Activated CD4-positive, alpha-beta T cell treated with anti-CD3 and anti-CD28 coated beads for 24 hours (primary cell): Measurements from ENCODE around the gene CAPN2.

Experiments
- DNase-seq, 2 donors: peaks; one replicate each; pipeline ENCODE4 v3.0.0-alpha.2; 2020; ENCODE audit warnings: low read depth in 2 of 2

Gene CAPN2

GRCh38 chr1:223758734-223759133, 46.4 kb downstream of the CAPN2 start:
- DNase-seq = no peak

GRCh38 chr1:223759273-223759672, 46.9 kb downstream of the CAPN2 start:
- no peak for DNase-seq

DNA sequence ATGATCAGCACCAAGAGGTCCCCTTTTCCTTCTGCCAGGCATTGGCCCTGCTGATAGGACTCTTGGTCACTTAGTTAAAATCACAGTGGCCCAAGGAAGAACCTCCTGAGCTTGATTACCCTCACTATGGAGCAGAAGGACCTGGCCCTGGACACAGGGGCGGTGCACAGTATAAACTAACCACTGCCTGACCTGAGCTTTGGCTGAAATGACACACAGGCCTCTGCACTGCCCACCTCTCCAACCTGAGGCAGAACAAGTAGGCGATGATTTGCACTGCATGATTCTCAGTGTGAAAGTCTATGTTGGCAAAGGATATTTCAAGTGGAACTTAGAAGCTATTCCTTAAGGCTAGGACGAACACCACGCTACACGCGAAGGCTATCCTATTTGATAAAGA, 48.5 kb downstream of the CAPN2 start:
- DNase-seq = no peak

- no peak for DNase-seq
Measured at GRCh38 chr1:223761411-223761810, 49.1 kb downstream of the CAPN2 start.

GRCh38 chr1:223763251-223763650, 50.9 kb downstream of the CAPN2 start:
- no peak for DNase-seq

GRCh38 chr1:223763881-223764280, 51.5 kb downstream of the CAPN2 start:
- no peak for DNase-seq

- DNase-seq = no peak
Measured at GRCh38 chr1:223765036-223765718, 52.8 kb downstream of the CAPN2 start.

- DNase-seq = no peak
Measured at GRCh38 chr1:223765719-223766340, 53.5 kb downstream of the CAPN2 start.

GRCh38 chr1:223770621-223771315, 58.4 kb downstream of the CAPN2 start:
- no peak for DNase-seq

DNA sequence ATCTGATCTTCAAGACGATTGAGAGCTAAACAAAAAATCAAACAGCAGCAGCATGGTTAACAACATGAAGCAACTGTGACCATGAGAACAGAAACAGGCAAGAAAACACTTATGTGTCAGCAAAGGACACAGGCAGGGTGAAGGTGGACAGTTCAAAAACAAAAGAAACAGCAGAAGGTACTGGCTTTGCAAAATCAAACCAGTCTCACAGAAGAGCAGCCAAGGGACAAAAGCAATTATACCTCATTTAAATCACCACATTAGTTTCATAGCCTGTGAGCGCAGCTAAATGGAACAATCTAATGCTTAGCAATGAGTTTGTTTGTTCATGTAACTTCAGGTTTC, 59.1 kb downstream of the CAPN2 start:
- DNase-seq = no peak

DNA sequence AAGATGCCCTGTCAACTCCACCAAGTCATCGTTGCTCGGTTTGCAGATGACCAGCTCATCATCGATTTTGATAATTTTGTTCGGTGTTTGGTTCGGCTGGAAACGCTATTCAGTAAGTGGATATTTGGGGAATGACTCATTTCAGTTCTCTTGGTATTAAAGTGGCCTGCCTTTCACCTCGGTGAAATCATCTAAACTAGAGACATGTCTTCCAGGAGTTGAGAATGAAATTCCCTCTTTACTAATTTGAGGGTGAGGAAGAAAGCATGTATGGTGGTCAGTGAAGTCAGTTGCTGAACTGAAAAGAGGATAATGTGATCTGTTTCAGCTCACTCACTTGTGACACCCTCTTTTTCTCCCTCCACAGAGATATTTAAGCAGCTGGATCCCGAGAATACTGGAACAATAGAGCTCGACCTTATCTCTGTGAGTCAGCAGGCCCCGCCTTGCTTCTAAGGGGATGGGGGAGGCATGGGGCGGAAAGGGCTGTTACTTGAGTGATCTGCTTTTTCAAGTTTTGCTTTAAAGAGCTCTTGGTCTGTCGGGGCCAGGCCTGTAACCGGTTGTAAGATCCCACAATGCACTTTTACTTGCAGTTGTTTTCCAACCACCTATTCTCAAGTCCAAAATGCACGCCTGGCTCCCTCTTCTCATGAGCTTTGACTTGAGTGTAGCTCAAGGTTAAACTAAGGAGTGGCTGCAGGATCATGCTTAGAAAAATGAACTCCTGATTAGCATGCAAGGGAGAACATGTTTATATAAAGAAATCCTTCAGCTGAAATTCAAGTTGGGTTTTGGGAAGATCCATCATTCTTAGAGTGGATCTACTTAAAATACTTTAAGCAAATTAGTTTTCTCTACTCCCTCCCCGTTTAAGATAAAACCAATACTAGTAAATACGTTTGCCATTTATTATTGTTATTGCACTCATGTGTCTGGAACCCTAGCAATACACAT, 59.8 kb downstream of the CAPN2 start:
- DNase-seq = no peak

GRCh38 chr1:223772771-223773160, 60.4 kb downstream of the CAPN2 start:
- DNase-seq = no peak

GRCh38 chr1:223774134-223774814, 61.9 kb downstream of the CAPN2 start:
- DNase-seq = no peak

DNA sequence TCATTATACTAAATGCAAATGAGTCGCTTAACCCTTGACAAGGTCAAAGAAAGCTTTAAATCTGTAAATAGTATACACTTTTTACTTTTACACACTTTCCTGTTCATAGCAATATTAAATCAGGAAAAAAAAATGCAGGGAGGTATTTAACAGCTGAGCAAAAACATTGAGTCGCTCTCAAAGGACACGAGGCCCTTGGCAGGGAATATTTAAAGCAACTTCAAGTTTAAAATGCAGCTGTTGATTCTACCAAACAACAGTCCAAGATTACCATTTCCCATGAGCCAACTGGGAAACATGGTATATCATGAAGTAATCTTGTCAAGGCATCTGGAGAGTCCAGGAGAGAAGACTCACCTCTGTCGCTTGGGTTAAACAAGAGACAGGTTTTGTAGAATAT, 62.7 kb downstream of the CAPN2 start:
- DNase-seq = no peak

GRCh38 chr1:223775711-223776074, 63.4 kb downstream of the CAPN2 start:
- no peak for DNase-seq

DNA sequence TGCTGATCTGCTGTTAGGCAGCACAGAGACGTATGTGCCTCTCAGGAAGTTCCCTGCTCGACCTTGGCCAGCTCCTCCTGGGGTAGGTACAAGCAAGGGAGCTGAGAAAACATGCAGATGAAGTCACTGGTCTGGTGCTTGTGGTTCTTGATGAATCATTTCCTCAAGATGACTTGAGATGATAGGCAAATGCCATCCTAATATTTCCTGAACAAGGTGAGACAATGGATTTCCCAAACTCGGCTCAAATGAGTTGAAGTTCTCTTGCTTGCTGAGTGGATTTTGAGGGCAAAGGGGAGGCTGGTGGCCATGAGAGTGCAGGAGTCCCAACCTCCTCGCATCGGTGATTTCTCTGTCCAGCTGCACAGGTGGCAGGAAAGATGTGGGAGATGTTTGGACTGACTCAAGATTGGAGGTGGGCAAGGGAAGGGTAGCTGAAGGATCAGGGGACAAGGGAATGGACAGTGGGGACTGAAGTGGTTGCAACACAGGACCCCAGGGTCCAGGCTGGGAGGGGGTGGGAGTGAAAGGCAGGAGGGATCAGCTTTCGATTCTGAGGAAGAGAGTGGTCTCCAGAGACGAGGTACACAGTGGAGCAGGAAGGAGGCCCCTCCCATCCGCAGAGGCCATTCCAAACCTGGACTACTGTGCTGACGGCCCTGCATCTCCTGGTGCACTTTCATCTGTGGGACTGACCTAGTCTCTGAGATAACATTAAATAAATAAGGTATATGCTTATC, 63.9 kb downstream of the CAPN2 start:
- DNase-seq = peak; percentile 13 to 19

DNA sequence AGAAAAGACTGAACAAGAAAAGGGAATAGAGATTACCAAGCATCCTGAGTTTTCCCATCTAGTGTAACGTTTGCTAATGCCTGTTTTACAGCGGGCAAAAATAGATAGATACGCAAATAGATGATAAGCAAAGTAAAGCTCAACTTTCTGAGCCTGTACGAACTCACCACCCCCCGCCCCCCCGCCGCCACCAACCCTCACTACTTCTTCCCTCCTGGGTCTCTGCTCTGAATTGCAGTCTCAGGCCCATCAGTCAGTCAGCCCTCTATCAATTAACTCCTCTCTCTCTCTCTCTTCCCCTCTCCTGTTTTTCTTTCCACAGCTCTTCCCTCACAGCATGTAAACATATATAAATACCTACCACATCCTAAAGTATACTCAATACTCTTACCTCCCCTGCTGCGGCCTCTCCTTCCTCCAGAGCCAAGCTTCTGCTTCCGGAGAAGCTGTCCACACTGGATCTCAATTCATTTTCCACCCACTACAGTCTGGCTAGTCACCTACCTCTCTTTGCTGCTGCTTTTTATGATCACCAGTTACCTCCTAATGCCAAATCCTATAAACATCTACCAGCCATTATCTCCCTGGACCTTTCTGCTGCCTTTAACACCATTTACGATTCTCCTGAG, 64.6 kb downstream of the CAPN2 start:
- DNase-seq = no peak

GRCh38 chr1:223780318-223780717, 68.0 kb downstream of the CAPN2 start:
- DNase-seq = no peak

DNA sequence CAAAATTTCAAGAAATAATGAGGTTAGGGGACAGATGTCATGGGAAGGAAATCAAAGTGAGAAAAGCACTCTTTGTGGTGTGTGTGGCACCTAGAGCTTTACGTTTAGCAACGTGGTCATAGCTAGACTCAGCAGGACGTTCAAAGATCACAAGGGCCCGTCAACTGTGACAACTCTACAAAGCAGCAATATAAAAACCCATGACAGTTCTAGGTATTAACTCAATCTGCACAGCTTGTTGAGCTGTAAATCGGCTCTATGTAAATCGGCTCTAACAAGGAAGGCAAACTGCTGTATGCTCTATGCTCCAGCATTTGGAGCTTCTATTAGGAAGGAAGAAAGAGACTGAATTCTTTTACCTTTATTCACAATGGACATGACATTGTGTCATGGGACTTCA, 68.6 kb downstream of the CAPN2 start:
- no peak for DNase-seq

GRCh38 chr1:223783676-223784075, 71.3 kb downstream of the CAPN2 start:
- no peak for DNase-seq
